Daoy (cell line): Measurements from ENCODE around the gene DEAF1. TPM values are rescaled to one million over a fixed set of nuclear protein-coding genes. Genes with fewer than 3 reads are reported as not detected.
"Not testable (repeated sequence)": the region's sequence is repeated elsewhere in the genome, so short reads cannot be mapped to it uniquely, and the experiment has no call there.

ENCODE experiments used
- DNase-seq: peaks from one replicate; pipeline ENCODE4 v3.0.0-alpha.2; 2015; ENCODE audit warnings: low read depth
- total RNA-seq: library from RNA; depleted of rRNA; stranded (reverse); fragments of >200 nt; shearing (Covaris generic); gene quantifications from 2 replicates; pipeline ENCODE4 v1.2.3, GENCODE V29; 2014

Gene DEAF1
- total RNA-seq, 1 experiment from 2014 or later = 25.5 TPM

DNA sequence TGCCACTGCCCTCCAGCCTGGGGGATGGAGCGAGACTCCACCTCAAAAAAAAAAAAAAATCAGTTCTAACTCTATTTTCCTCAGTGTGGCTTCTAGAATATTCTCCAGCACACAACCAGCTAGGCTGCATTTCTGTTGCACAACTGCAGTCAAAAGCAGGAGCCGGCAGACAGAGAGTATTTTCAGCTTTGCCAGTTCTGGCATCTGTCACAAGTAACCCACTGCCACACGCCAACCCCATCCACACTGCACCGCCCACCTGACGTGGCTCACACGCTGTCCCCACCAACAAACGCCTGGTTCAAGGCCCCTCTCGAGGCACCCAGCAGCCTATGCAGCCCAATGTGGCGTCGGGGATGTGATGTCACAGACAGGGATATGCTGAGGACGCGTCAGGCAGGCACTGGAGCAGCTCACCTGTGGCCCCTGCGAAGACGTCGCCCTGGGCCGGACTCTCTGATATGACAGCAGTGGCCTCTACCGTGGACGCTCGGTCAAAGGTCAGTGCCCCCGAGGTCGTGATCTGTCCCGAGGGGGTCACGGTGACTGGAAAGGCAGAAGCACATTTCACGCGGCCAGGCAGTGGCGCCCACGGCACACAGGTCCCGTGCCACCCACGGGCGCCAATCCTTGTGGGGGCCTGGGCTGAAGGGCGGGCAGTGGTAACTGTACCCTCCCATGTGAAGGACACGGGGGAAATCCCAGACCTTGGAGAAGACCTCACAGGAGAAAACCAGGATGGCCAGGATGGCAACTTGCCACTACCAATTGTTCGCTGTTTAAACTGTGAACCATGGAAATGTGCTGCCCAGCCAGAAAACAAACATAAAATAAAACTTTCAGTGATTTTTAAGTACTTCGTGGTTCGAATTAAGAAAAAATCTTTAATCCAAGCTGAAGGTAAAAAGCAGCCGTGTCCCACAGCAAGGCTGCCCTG, 15.5 kb downstream of the DEAF1 start:
- DNase-seq = no peak

DNA sequence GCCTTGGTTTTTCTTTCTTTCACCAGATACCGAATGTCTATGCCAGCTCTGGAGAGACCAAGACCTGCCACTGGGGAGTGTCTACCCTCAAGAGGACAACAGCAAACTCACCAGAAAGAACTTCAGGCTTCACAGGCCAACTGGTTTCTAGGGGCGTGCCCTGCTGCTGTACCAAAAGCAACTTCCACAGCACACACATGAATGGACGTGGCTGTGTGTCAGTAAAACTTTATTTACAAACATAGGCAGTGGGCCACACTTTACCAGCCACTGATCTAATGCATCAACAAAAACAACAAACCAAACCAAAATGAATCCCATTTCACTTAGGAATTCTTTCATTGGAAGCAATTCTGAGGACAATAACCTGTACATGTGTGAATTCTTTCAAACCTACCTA, 16.7 kb downstream of the DEAF1 start:
- DNase-seq = no peak

DNA sequence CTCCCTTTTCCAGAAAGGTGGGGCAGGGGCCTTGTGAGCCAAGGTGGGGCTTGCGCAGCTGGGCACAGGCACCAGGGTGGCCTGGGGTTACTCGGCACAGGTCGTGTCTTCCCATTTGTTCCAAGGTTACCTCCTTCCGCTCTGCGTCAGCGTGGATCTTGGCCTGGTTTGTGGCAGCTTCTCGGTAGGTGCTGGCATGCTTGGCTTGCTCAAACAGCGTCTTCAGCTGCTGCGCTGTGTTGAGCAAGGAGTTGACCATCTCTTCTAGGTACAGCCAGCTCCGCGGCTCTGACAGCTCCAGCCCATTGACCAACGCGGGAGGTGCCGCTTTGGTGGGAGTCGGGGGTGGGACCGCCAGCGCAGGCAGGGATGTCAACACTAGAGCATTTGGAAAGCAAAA, 20.6 kb downstream of the DEAF1 start:
- no peak for DNase-seq

DNA sequence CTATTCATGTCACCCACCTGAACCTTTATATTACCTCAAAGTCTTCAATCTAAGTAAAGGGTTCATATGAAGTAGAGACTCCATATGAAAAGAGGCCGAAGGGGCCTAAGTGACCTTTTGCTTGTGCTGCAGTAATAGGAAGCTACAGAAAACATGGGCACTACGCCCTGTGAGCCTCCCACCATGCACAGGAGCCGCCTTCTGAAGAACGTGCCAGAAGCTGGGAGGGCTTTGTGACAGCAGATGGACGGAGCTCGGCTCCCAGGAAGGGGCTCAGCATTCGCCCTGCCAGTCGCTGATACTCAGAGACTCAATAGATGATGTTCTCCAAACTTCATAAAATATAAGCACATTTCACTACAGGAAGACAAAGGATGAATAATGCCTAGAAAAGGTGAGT, 21.2 kb downstream of the DEAF1 start:
- DNase-seq = no peak

GRCh38 chr11:665704-666281, 29.2 kb downstream of the DEAF1 start:
- DNase-seq = no peak

GRCh38 chr11:665062-665703, 29.8 kb downstream of the DEAF1 start:
- DNase-seq = no peak

GRCh38 chr11:662689-663274, 32.2 kb downstream of the DEAF1 start:
- DNase-seq = peak; percentile 65

- DNase-seq = no peak
Measured at GRCh38 chr11:660681-661444, 34.2 kb downstream of the DEAF1 start.

DNA sequence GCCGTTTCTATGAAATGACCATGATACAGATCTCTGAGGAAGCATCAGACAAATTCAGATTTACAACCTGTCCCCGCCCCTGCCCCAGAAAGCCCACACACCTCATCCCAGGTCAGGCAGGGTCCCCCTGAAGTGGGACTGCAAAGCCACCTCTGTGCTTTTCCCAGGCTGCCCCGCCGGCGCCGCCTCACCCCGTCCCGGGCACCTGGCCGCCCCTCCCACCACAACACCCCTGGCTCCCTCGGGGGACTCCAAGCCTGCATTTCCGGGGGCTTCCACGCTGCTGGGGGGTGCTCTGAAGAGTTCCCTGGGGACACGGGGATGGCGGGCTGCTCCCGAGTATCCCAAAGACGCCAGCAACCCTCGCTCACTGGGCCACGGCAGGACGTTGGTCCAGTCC, 34.7 kb downstream of the DEAF1 start:
- no peak for DNase-seq

- DNase-seq = no peak
Measured at GRCh38 chr11:659532-660085, 35.4 kb downstream of the DEAF1 start.

GRCh38 chr11:657691-658126, 37.3 kb downstream of the DEAF1 start:
- DNase-seq = no peak

GRCh38 chr11:656866-657265, 38.2 kb downstream of the DEAF1 start:
- DNase-seq = no peak

DNA sequence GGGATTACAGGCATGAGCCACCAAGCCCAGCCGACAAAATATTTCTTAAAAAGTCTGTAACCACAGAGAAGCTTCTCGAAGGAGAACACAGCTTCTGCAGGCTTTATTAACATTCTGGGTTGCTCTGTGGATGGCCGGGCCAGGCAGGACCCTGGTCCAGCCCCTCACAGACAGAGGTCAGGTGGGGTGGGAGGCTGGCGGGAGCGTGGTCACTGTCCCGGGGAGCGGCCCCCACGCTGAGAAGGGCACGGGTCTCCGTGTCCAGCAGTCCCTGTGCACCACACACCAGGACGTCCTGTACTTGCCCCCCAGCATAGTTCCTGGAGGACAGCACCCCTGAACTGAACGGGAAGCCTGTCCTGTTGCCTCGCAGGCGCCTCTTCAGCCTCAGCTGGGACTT, 38.6 kb downstream of the DEAF1 start:
- DNase-seq = no peak

DNA sequence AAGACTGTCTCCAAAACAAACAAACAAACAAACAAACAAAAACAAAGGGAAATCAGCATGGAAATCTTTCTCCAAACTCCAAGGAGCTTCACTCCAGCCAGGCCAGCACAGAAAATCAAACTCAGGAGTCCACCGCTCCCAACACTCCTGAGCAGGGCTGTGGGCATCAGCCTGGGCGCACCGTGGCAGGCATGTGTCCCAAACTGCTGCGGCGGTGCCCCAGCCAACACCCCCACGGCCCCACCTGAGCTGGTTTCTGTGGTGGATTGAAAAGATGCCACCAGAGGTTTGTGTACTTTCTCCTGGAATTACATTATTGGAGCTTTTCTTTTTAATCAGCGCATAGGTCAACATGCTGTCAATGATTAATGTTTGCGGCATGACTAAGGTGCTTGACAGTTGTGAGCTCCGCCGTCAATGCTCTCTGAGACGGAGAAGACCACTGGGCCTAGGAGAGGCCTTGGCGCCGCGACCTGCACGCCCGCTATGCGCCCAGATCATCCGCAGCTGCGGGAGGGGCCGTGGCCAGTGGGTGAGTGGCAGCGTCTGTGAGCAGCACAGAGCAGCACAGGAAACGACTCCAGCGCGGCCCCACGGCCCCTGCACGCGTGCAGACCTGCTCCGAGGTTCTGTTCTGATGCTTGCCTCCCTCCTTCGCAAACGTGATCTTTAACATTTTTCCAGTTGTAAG, 39.8 kb downstream of the DEAF1 start:
- no peak for DNase-seq

- DNase-seq = not testable (repeated sequence)
Measured at GRCh38 chr11:654444-654843, 40.6 kb downstream of the DEAF1 start.

DNA sequence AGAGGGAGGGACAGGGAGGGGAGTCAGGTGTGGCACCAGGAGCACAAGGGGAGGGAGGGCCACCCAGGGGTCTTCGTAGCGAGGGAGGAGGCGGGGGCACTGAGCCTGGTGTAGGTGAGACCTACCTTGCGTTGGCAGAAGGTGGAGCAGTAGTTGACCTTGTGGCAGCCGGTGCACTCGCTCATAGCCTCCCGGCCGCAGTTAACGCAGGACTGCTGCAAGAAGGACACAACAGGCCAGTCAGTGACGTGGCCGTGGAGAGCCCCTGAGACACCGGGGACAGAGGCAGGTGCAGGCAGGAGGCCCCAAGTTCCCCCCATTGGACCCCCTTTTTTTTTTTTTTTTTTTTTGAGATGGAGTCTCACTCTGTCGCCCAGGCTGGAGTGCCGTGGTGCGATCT, 41.2 kb downstream of the DEAF1 start:
- DNase-seq = no peak

GRCh38 chr11:653136-653535, 41.9 kb downstream of the DEAF1 start:
- not testable (repeated sequence) for DNase-seq

DNA sequence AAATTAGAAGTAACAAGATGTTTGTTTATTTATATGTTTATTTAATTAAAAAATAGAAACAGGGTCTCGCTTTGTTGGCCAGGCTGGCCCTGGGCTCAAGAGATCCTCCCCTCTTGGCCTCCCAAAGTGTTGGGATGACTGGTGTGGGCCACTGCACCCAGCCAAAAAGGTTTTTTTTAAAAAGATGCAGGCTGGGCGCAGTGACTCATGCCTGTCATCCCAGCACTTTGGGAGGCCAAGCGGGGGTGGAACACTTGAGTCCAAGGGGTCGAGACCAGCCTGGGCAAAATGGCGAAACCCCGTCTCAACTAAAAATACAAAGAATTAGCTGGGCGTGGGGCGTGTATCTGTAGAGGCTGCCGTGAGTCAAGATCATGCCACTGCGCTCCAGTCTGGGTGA, 44.5 kb downstream of the DEAF1 start:
- DNase-seq = no peak

- not testable (repeated sequence) for DNase-seq
Measured at GRCh38 chr11:647672-648158, 47.3 kb downstream of the DEAF1 start.

GRCh38 chr11:646214-646613, 48.8 kb downstream of the DEAF1 start:
- DNase-seq = no peak

- no peak for DNase-seq
Measured at GRCh38 chr11:645536-645935, 49.5 kb downstream of the DEAF1 start.
